Measurements from ENCODE around the gene NUP93.
"Not testable (repeated sequence)": the region's sequence is repeated elsewhere in the genome, so short reads cannot be mapped to it uniquely, and the experiment has no call there.

NUP93 gene

GRCh38 chr16:56779906-56780305 lies 50.0 kb downstream of the NUP93 start:
- DNase-seq (ENCODE audit: low read depth): no peak

GRCh38 chr16:56780646-56781045 lies 50.7 kb downstream of the NUP93 start:
- DNase-seq (ENCODE audit: low read depth): no peak

DNA sequence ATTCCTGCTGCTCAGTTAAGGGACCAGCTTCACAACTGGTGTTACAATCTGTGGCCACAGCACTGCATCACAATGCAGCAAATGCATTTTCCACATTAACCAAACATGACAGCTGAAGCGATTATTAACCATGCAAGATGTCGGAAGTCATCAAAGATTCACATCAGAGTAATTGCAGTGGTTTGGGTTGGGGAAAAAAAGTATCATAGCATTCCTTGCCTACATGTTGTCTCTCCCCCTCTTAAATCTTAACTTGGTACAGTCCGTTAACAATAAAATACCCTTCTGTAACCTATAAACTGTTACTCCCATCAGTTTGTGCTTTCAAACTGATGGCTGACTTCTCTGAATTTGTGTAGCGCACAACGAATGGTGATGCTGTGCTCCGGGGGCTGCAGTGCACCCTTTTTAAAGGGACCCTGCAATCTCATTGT lies 51.6 kb downstream of the NUP93 start:
- no peak for DNase-seq (ENCODE audit: low read depth)

DNA sequence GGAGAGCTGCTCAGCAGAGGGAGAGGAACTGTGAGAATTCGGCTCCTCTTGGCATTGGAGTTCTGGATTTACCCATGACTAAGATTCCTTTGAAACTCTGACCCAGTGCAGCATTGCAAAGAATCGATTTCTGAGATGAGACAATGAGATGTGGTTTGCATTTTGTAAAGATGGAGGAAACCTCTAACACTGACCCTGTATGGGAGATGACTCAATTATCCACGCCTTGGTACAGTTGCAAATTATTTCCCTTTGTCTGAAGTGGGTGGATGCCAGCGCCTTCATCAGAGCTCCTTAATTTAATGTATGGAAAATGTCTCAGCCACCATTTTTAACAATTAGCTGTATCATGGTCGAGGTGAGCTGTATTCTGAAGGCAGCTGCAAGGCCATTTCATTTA lies 53.4 kb downstream of the NUP93 start:
- DNase-seq (ENCODE audit: low read depth): no peak

DNA sequence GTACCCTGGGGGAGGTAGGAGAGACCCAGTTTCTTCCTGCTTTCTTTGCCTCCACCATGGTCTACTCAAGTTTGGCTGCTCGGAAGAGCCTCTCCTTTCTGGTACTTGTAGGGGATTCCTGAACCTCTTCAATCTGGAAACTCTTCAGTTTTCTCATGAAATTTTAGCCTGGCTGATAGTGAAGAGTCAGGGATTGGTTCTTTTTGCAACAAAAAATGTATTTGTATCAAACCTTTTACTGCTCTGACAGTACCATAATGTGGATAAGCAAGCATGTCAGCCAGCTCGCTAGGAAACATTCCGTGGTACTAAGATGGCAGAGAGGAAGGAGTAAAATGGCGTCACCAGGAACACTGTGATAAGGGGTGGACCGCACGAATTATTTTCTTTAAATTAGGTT lies 55.4 kb downstream of the NUP93 start:
- DNase-seq (ENCODE audit: low read depth): no peak

DNA sequence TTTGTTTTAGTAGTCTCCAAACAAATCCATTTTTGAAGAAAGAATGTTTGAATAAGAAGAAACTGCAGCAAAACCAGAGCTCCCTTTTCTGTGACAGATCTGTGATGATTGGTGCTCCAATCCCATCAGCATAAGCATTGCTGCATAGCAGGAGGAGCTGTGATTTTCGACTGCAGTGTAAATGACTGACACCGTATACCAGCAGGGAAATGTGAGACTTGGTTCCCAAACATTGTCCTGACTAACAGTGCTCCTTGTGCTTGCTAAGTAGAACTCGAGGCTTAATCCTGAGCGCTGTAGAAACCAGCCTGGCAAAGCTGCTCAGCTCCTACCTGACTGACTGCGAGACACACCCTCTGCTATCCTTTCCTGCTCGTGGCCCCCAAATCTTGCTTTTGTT lies 57.2 kb downstream of the NUP93 start:
- DNase-seq (ENCODE audit: low read depth): no peak

GRCh38 chr16:56788435-56788834 lies 58.5 kb downstream of the NUP93 start:
- no peak for DNase-seq (ENCODE audit: low read depth)

DNA sequence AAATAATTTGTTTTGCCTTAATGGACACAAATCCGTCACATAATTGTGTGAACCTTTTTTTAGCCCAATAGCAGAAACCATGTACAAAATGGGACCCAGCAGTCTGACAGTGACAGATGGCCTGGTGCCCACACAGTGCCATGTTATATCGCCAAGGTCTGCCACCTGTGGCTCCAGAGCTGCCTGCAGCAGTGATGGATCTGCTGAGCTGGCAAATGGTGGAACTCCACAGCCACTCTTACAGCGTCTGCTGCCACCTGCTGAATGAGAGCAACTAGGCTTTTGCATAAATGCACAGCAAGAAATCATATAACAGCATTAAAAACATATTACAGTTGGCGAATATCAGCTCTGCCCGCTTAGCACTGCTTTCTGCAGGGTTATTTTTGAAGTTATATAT lies 59.4 kb downstream of the NUP93 start:
- DNase-seq (ENCODE audit: low read depth): no peak

GRCh38 chr16:56792967-56793366 lies 63.0 kb downstream of the NUP93 start:
- DNase-seq (ENCODE audit: low read depth): no peak

DNA sequence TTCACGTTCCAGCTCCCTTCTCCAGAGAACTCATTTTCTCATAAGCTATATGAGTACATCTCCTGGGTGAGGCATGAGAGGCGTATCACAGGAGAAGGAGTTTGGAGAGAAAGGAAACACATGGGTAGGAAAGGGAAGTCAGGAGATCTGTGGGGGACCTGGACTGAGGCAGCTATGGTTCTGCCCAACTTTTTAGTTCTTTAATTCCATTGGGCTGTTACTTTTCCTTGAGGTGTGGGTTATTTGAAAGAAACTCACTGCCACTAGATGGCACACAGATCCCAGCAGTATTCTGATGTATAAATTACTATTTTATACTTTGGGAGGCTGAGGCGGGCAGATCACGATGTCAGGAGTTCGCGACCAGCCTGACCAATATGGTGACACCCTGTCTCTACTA lies 63.6 kb downstream of the NUP93 start:
- no peak for DNase-seq (ENCODE audit: low read depth)

DNA sequence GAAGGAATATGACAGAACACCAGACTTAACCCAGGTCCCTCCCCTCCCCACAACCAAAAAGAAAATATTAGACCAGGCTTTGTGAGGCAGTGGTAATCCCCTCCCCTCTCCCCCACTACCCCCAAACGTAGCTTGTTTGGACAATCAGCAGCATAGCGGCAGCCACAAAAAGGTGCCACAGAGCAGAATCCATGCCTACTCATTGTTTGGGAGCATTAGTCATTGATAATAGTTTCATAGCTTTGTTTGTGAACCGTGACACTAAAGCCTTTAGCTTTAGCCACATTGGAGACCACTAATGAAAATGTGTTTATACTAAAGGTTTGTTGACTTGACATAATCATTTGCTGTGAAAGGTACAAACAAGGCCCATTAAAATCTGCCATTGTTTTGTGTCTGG lies 65.1 kb downstream of the NUP93 start:
- no peak for DNase-seq (ENCODE audit: low read depth)

DNA sequence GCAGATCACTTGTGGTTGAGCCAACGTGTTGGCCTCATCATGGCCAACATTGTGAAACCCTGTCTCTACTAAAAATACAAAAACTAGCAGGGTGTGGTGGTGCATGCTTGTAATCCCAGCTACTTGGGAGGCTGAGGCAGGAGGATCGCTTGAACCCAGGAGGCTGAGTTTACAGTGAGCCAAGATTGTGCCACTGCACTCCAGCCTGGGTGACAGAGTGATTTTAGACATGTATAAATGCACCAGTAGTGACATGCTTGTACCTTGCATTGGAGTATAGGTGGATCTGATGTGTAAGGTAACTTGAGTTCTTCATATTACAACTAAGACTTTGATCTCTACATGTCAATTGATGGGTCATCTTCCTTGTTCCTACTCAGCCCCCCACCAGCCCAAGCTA lies 67.1 kb downstream of the NUP93 start:
- not testable (repeated sequence) for DNase-seq (ENCODE audit: low read depth)

GRCh38 chr16:56797861-56798260 lies 67.9 kb downstream of the NUP93 start:
- no peak for DNase-seq (ENCODE audit: low read depth)

GRCh38 chr16:56798955-56799354 lies 69.0 kb downstream of the NUP93 start:
- DNase-seq (ENCODE audit: low read depth): no peak

GRCh38 chr16:56800355-56800754 lies 70.4 kb downstream of the NUP93 start:
- no peak for DNase-seq (ENCODE audit: low read depth)

DNA sequence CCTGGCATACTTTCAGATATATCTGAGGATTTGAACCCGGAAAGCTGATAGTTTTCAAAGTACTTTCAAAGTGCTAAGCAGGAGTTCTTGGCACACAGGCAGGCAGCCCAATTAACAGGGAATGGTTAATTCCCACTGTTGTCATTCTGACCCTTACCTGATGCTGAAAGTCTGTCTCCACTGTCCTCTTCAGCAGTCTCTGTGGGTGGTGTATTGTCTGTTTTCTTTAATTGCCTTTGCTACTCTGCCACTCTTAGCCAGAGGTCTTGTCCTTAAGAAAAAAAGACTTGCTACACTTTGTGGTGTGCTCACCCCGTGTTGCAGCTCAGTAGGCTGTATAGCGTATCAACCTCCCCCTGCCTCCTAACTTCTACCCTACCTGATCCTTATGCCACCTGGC lies 71.8 kb downstream of the NUP93 start:
- DNase-seq (ENCODE audit: low read depth): no peak

GRCh38 chr16:56807011-56807675 lies 77.2 kb downstream of the NUP93 start:
- no peak for DNase-seq (ENCODE audit: low read depth)

DNA sequence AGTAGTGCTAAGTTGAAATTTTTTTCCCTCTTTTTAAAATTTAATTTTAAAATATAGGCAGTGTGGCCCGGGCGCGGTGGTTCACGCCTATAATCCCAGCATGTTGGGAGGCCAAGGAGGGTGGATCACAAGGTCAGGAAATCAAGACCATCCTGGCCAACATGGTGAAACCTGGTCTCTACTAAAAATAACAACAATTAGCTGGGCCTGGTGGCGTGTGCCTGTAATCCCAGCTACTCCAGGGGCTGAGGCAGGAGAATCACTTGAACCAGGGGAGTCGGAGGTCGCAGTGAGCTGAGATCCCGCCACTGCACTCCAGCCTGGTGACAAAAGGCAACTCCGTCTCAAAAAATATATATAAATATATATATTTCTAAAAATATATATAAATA lies 77.7 kb downstream of the NUP93 start:
- not testable (repeated sequence) for DNase-seq (ENCODE audit: low read depth)

GRCh38 chr16:56810954-56811353 lies 81.0 kb downstream of the NUP93 start:
- no peak for DNase-seq (ENCODE audit: low read depth)

DNA sequence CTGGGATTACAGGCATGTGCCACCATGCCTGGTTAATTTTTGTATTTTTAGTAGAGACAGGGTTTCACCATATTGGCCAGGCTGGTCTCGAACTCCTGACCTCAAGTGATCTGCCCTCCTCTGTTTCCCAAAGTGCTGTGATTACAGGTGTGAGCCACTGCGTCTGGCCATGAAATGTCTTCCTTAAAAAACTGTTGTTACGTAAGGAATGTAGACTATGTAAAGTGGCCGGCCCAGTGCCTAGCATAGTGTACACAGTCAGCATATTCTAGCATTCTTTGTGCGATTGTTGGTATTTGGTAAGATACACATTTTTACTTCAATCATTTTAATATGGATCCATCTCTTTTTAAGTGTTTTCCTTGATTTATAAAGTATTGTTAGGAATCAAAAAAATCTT lies 81.7 kb downstream of the NUP93 start:
- not testable (repeated sequence) for DNase-seq (ENCODE audit: low read depth)

- no peak for DNase-seq (ENCODE audit: low read depth)
Observed at GRCh38 chr16:56812884-56813283, 83.0 kb downstream of the NUP93 start.

GRCh38 chr16:56814537-56815432 lies 84.9 kb downstream of the NUP93 start:
- DNase-seq (ENCODE audit: low read depth): no peak

DNA sequence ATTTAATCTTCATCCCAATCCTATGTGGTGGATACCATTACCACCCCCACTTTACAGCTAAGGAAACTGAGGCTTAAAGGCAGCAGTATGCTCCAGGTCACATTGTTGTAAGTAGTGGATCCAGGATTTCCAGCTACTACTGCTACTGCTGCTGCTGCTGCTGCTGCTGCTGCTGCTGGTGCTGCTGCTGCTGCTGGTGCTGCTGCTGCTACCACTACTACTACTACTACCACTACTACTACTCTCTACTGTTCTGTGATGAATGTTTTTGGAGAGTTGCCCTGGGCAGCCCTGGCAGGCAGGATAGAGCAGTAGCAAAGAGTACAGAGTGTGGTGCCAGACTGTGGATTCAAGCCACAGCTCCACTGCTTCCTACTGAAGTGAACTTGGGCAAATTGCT lies 85.8 kb downstream of the NUP93 start:
- no peak for DNase-seq (ENCODE audit: low read depth)

DNA sequence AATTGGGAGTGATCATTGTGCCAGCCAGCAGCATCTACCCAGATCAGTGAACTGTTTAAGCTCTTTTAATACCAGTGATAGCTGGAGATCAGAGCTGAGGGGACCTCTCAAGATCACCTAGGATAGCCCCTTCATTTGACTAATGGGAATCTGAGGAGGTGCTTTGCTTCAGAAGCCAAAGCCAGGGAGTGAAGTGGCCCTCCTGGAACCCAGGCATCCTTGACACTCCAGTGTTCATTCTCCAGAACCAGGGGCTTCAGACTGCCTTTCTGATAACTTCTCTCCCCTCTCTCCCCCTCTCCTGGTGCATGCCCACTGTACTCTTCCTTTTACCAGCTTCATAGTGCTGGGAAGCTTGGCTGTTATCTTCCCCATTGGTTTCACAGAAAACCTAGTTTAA lies 87.1 kb downstream of the NUP93 start:
- DNase-seq (ENCODE audit: low read depth): no peak
